ENCODE data around the gene ANAPC2. TPM values are rescaled to one million over a fixed set of nuclear protein-coding genes. Genes with fewer than 3 reads are reported as not detected.

The ANAPC2 gene
- total RNA-seq, 2 donors from 2014 or later, result 75.5 to 98.1 TPM

GRCh38 chr9:137230705-137231371 is 42.5 kb upstream of the ANAPC2 start, which contains the start of gene SLC34A3:
TSS of gene SLC34A3 (plus strand) at chr9:137230901. CDS start at chr9:137231703, 802 bp downstream.
- H3K4me3 Mint-ChIP-seq, result no peak within 1 kb of the TSS
- H3K36me3 Mint-ChIP-seq, result no peaks in the 10 kb centered on the region
- no peak for DNase-seq (ENCODE audit: low spot score)
- H3K4me1 Mint-ChIP-seq (ENCODE audit: low read depth in 2 of 2), result peaks cover 3 to 5% of the 10 kb centered on the region in 2 donors
- H3K27me3 Mint-ChIP-seq, result peaks cover 7 to 9% of the 10 kb centered on the region in 2 donors
- no peak for ATAC-seq
- no peak within 1 kb of the TSS for H3K27ac Mint-ChIP-seq
- no peaks in the 10 kb centered on the region for H3K9me3 Mint-ChIP-seq

GRCh38 chr9:137229903-137230704 is 41.7 kb upstream of the ANAPC2 start:
- no peak overlapping the region for H3K4me3 Mint-ChIP-seq
- H3K4me1 Mint-ChIP-seq (ENCODE audit: low read depth in 2 of 2), result peaks cover 3 to 5% of the 10 kb centered on the region in 2 donors
- no peak overlapping the region for H3K27ac Mint-ChIP-seq
- ATAC-seq (no peak), DNase-seq (ENCODE audit: low spot score) (no peak)
- H3K27me3 Mint-ChIP-seq, result peaks cover 6 to 7% of the 10 kb centered on the region in 2 donors
- H3K36me3 Mint-ChIP-seq, result no peaks in the 10 kb centered on the region
- no peaks in the 10 kb centered on the region for H3K9me3 Mint-ChIP-seq

GRCh38 chr9:137228968-137229896 is 40.9 kb upstream of the ANAPC2 start:
- DNase-seq (ENCODE audit: low spot score), result no peak
- ATAC-seq, result no peak
- Mint-ChIP-seq H3K27me3 (peaks cover 3 to 7% of the 10 kb centered on the region in 2 donors), H3K36me3 (no peaks in the 10 kb centered on the region), H3K4me3 (no peak overlapping the region), H3K4me1 (ENCODE audit: low read depth in 2 of 2) (peaks cover 3 to 5% of the 10 kb centered on the region in 2 donors), H3K9me3 (no peaks in the 10 kb centered on the region), H3K27ac (no peak overlapping the region)

GRCh38 chr9:137228506-137228967 is 40.2 kb upstream of the ANAPC2 start:
- Mint-ChIP-seq H3K9me3 (no peaks in the 10 kb centered on the region), H3K4me3 (no peak overlapping the region), H3K27me3 (peaks cover 3 to 7% of the 10 kb centered on the region in 2 donors), H3K27ac (no peak overlapping the region), H3K4me1 (ENCODE audit: low read depth in 2 of 2) (peaks cover 3 to 5% of the 10 kb centered on the region in 2 donors), H3K36me3 (no peaks in the 10 kb centered on the region)
- ATAC-seq (no peak), DNase-seq (ENCODE audit: low spot score) (no peak)

GRCh38 chr9:137227853-137228505 is 39.6 kb upstream of the ANAPC2 start:
- Mint-ChIP-seq H3K4me1 (ENCODE audit: low read depth in 2 of 2) (peaks cover 4 to 5% of the 10 kb centered on the region in 2 donors), H3K36me3 (no peaks in the 10 kb centered on the region), H3K27me3 (peaks cover 3 to 7% of the 10 kb centered on the region in 2 donors), H3K27ac (no peak overlapping the region), H3K9me3 (no peaks in the 10 kb centered on the region), H3K4me3 (no peak overlapping the region)
- no peak for ATAC-seq
- no peak for DNase-seq (ENCODE audit: low spot score)

- Mint-ChIP-seq H3K27me3 (peaks cover 3 to 7% of the 10 kb centered on the region in 2 donors), H3K27ac (no peak within 1 kb of the TSS), H3K36me3 (no peaks in the 10 kb centered on the region), H3K4me1 (ENCODE audit: low read depth in 2 of 2) (peaks cover 5 to 6% of the 10 kb centered on the region in 2 donors), H3K9me3 (no peaks in the 10 kb centered on the region), H3K4me3 (no peak within 1 kb of the TSS)
- peak; percentile 26 to 34 for ATAC-seq
- peak; percentile 78 for DNase-seq (ENCODE audit: low spot score)
Measured at GRCh38 chr9:137227054-137227852, 38.9 kb upstream of the ANAPC2 start, which contains the start of gene RNF224. TSS of gene RNF224 (plus strand) at chr9:137227502. CDS start at chr9:137228336, 834 bp downstream.

GRCh38 chr9:137226338-137227053 is 38.1 kb upstream of the ANAPC2 start:
- no peaks in the 10 kb centered on the region for H3K9me3 Mint-ChIP-seq
- H3K36me3 Mint-ChIP-seq, result no peaks in the 10 kb centered on the region
- H3K27ac Mint-ChIP-seq, result no peak overlapping the region
- no peak for DNase-seq (ENCODE audit: low spot score)
- ATAC-seq, result no peak
- H3K27me3 Mint-ChIP-seq, result peaks cover 3 to 7% of the 10 kb centered on the region in 2 donors
- no peak overlapping the region for H3K4me3 Mint-ChIP-seq
- peaks cover 5 to 6% of the 10 kb centered on the region in 2 donors for H3K4me1 Mint-ChIP-seq (ENCODE audit: low read depth in 2 of 2)

GRCh38 chr9:137225699-137226331 is 37.5 kb upstream of the ANAPC2 start:
- H3K27me3 Mint-ChIP-seq, result peaks cover 3 to 7% of the 10 kb centered on the region in 2 donors

GRCh38 chr9:137224830-137225694 is 36.7 kb upstream of the ANAPC2 start, which contains the start of gene CYSRT1:
TSS of gene CYSRT1 (plus strand) at chr9:137225174. CDS start at chr9:137225622, 448 bp downstream.
- no peaks in the 10 kb centered on the region for H3K9me3 Mint-ChIP-seq
- H3K4me3 Mint-ChIP-seq, result peak within 1 kb of the TSS; percentile 75
- H3K27ac Mint-ChIP-seq, result no peak within 1 kb of the TSS
- H3K36me3 Mint-ChIP-seq, result no peaks in the 10 kb centered on the region
- peaks cover 3 to 7% of the 10 kb centered on the region in 2 donors for H3K27me3 Mint-ChIP-seq
- peaks cover 5 to 6% of the 10 kb centered on the region in 2 donors for H3K4me1 Mint-ChIP-seq (ENCODE audit: low read depth in 2 of 2)
- ATAC-seq (no peak), DNase-seq (ENCODE audit: low spot score) (no peak)

More at GRCh38 chr9:137225699-137226331, 37.5 kb upstream of the ANAPC2 start:
- ATAC-seq (no peak), DNase-seq (ENCODE audit: low spot score) (no peak)
- Mint-ChIP-seq H3K4me3 (no peak overlapping the region), H3K4me1 (ENCODE audit: low read depth in 2 of 2) (peaks cover 5 to 6% of the 10 kb centered on the region in 2 donors), H3K36me3 (no peaks in the 10 kb centered on the region), H3K27ac (no peak overlapping the region), H3K9me3 (no peaks in the 10 kb centered on the region)

GRCh38 chr9:137223078-137223970 is 35.0 kb upstream of the ANAPC2 start:
- Mint-ChIP-seq H3K4me3 (peak overlapping the region; percentile 75), H3K27ac (peak overlapping the region; percentile 21 to 71)

More at GRCh38 chr9:137223078-137223970, 35.0 kb upstream of the ANAPC2 start:
- DNase-seq (ENCODE audit: low spot score) (peak; percentile 99), ATAC-seq (peak; percentile 96 to 97)
- peaks cover 5 to 6% of the 10 kb centered on the region in 2 donors for H3K4me1 Mint-ChIP-seq (ENCODE audit: low read depth in 2 of 2)
- no peaks in the 10 kb centered on the region for H3K9me3 Mint-ChIP-seq
- H3K27me3 Mint-ChIP-seq, result peaks cover 3 to 7% of the 10 kb centered on the region in 2 donors
- H3K36me3 Mint-ChIP-seq, result no peaks in the 10 kb centered on the region

Measured in natural killer cell treated with Interleukin-12 subunit alpha and Interleukin-12 subunit beta and Interleukin-15 and Interleukin-18, amount 100 ng/mL, for 72 hours (primary cell).